GM12865 (cell line): Measurements from ENCODE around the gene UGT1A4.

ENCODE experiments used
- DNase-seq: peaks from one replicate; pipeline ENCODE4 v3.0.0; 2010; ENCODE audit warnings: low read depth
- H3K4me3 ChIP-seq: 2 replicates; pipeline ENCODE4 v1.5.1; 2011; ENCODE audit warnings: mild to moderate bottlenecking, low read depth, low read length, control low read depth
- CTCF ChIP-seq: IDR thresholded peaks from 2 replicates; pipeline ENCODE4 v1.5.1; 2011; ENCODE audit warnings: low read length, control low read depth, low read depth, inconsistent platforms; ENCODE audit not compliant: insufficient read depth; ENCODE audit errors: missing control alignments

The UGT1A4 gene

GRCh38 chr2:233772153-233772552 is 53.6 kb downstream of the UGT1A4 start:
- DNase-seq = no peak
- no peak overlapping the region for H3K4me3 ChIP-seq
- TF ChIP-seq CTCF = no peak

GRCh38 chr2:233772583-233772982 is 54.0 kb downstream of the UGT1A4 start:
- no peak for TF ChIP-seq CTCF
- DNase-seq = no peak
- no peak overlapping the region for H3K4me3 ChIP-seq

GRCh38 chr2:233773854-233774253 is 55.3 kb downstream of the UGT1A4 start:
- no peak for DNase-seq
- no peak for TF ChIP-seq CTCF
- no peak overlapping the region for H3K4me3 ChIP-seq

- no peak overlapping the region for H3K4me3 ChIP-seq
- no peak for DNase-seq
- no peak for TF ChIP-seq CTCF
Observed at GRCh38 chr2:233775414-233775813, 56.9 kb downstream of the UGT1A4 start.

- H3K4me3 ChIP-seq = no peak within 1 kb of the TSS
- no peak for TF ChIP-seq CTCF
- DNase-seq = no peak
Observed at GRCh38 chr2:233778030-233778429, 59.5 kb downstream of the UGT1A4 start, which contains the start of gene MROH2A. Gene MROH2A, plus strand, starts transcription at chr2:233778330. Its CDS starts 1,029 bp downstream, at chr2:233779359.

GRCh38 chr2:233779722-233780121 is 61.2 kb downstream of the UGT1A4 start:
- no peak for TF ChIP-seq CTCF
- no peak for DNase-seq
- H3K4me3 ChIP-seq = no peak overlapping the region

- DNase-seq = no peak
- no peak overlapping the region for H3K4me3 ChIP-seq
- TF ChIP-seq CTCF = no peak
Observed at GRCh38 chr2:233780771-233781170, 62.2 kb downstream of the UGT1A4 start.
